Caki2 (cell line): ENCODE results near the gene PSD. TPM values are rescaled to one million over a fixed set of nuclear protein-coding genes. Genes with fewer than 3 reads are reported as not detected.
A peak's percentile ranks its signal among the peaks of the same experiment; 100 is the strongest.

Experiments
- DNase-seq: peaks from one replicate; pipeline ENCODE4 v3.0.0-alpha.2; 2015; ENCODE audit warnings: low read depth
- in situ Hi-C: cut with HindIII; loops from 2 replicates; pipeline ENCODE4 v1.10.0; 2016; ENCODE audit warnings: low sequenced_read_pairs, low pct_unique_long_range_greater_than_20kb, mixed read lengths
- total RNA-seq: library from RNA; depleted of rRNA; stranded (reverse); fragments of >200 nt; shearing (Covaris generic); gene quantifications from 2 replicates; pipeline ENCODE4 v1.2.3, GENCODE V29; 2014; ENCODE audit warnings: low replicate concordance; rRNA removed

Gene PSD
- total RNA-seq, 1 experiment from 2014 or later: 0.78 TPM

- in situ Hi-C loops: no loop called here
- no peak for DNase-seq
Measured at GRCh38 chr10:102375867-102376266, 42.7 kb downstream of the PSD start.

DNA sequence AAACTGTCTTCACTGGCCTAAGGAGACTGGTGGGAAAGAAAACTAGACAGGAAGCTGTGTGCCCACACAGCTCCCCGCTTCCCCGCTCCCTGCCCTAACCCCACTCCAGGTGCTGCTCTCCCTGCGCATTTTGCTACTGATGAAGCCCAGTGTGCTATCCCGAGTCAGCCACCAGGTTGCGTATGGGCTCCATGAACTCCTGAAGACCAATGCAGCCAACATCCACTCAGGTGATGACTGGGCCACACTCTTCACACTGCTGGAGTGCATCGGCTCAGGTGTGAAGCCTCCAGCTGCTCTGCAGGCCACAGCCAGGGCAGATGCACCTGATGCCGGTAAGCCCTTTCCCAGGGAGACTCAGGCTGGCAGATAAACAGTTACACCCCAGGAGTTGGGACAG is 43.3 kb downstream of the PSD start:
- in situ Hi-C loops: no loop called here

GRCh38 chr10:102371295-102371694 is 47.3 kb downstream of the PSD start:
- no peak for DNase-seq
- in situ Hi-C loops: no loop called here

More for the DNA sequence above, 43.3 kb downstream of the PSD start:
- no peak for DNase-seq

DNA sequence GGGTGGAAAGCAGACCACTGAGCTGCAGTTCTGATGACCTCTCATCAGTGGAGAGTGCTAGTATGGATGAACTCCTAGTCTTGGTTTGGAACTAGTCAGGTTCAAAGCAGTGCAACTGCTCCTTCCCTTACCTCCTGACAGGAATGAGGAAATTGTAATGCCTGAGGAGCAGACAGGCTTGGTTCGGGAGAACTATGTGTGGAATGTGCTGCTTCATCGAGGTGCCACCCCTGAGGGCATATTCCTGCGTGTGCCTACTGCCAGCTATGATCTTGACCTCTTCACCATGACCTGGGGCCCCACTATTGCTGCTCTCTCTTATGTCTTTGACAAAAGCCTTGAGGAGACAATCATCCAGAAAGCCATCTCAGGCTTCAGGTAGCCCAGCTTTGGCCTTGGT is 50.5 kb downstream of the PSD start:
- in situ Hi-C loops: no loop called here

GRCh38 chr10:102367441-102367840 is 51.1 kb downstream of the PSD start:
- in situ Hi-C loops: no loop called here

More for the DNA sequence above, 50.5 kb downstream of the PSD start:
- DNase-seq: peak; percentile 37

GRCh38 chr10:102358712-102359382 is 59.7 kb downstream of the PSD start:
- in situ Hi-C loops: loop anchor here (10.0 kb wide), 1 partner anchor 134 kb away; the partner anchor contains the start of gene ELOVL3
- DNase-seq: no peak

More at GRCh38 chr10:102367441-102367840, 51.1 kb downstream of the PSD start:
- no peak for DNase-seq

DNA sequence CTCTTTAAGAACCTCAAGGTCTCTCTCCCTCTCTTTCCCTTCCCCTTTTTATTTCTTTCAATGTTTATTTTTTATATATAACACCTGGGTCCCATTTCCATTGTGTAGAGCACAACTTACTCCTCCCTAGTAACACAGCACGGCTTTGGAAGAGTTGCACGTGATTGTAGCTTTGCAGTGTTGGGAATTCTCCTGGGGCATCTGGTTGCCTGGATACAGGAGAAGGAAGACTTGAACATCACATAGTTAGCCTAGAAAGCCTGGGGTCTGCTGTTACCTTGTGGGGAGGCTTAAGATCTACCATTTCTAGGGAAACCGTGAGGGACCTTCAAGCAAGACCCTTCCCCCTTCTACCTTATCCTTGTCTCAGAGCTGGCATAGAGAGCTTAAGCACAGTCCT is 64.1 kb downstream of the PSD start:
- in situ Hi-C loops: loop anchor here (10.0 kb wide), 1 partner anchor 130 kb away; the partner anchor contains the start of gene ELOVL3
- no peak for DNase-seq

Other genes with a start within 250 kb of the PSD start
- 0.12 and 0.78 TPM in 2 replicates for gene ELOVL3, start 192.5 kb downstream of the PSD start, total RNA-seq
- gene PITX3, start 177.3 kb downstream of the PSD start, total RNA-seq: not detected in 2 replicates
- gene GBF1, start 173.3 kb downstream of the PSD start, total RNA-seq: 14.2 and 14.8 TPM in 2 replicates
- gene NFKB2, start 23.1 kb downstream of the PSD start, total RNA-seq: 47.8 and 50.8 TPM in 2 replicates
- gene FBXL15, start 2.1 kb upstream of the PSD start, total RNA-seq: 18.6 and 28.2 TPM in 2 replicates
- 179 and 231 TPM in 2 replicates for gene CUEDC2, start 13.8 kb upstream of the PSD start, total RNA-seq
- gene C10orf95, start 32.8 kb upstream of the PSD start, total RNA-seq: not detected in 2 replicates
- gene ACTR1A, start 83.9 kb upstream of the PSD start, total RNA-seq: 79.3 and 94.4 TPM in 2 replicates
- 0.84 and 2.9 TPM in 2 replicates for gene SUFU, start 85.2 kb upstream of the PSD start, total RNA-seq
- 69.2 and 73.4 TPM in 2 replicates for gene TRIM8, start 225.7 kb upstream of the PSD start, total RNA-seq